ENCODE data around the gene SULT6B1.
"Not testable (repeated sequence)": the region's sequence is repeated elsewhere in the genome, so short reads cannot be mapped to it uniquely, and the experiment has no call there.

Gene SULT6B1

DNA sequence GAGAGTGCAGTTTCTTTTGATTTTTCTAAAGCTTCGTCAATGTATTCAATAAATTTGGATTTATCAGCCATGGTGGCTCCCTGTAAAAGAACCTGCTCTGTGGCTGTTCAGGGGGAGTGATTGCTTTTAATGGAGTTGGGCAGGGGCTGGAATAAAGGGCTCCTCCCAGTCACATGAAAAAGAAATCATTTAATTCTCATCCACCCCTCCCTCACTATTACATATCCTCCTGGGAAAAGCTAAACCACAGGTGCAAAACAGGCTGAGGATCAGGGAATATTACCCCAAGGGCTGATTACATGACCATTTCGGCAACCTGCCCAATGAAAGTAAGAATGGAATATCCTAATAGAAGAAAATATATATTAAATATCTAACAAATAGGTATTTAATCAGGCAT is at the start of gene SULT6B1:
Gene SULT6B1 (minus strand): TSS at position 101 of the 400 bp plus-strand sequence. CDS start 30 bp downstream, at position 71.
- no peak for DNase-seq (ENCODE audit: low read depth in 2 of 2)

GRCh38 chr2:37232131-37232933 is 43.9 kb upstream of the SULT6B1 start:
- no peak for DNase-seq (ENCODE audit: low read depth in 2 of 2)

GRCh38 chr2:37231241-37232130 is 43.0 kb upstream of the SULT6B1 start, which contains the start of the genes CEBPZ and NDUFAF7:
Gene CEBPZ (minus strand): TSS chr2:37231596. CDS start chr2:37231567, 29 bp downstream.
Gene NDUFAF7 (plus strand): TSS chr2:37231658. CDS start chr2:37231706, 48 bp downstream.
- peak; percentile 80 to 88 for DNase-seq (ENCODE audit: low read depth in 2 of 2)

- DNase-seq (ENCODE audit: low read depth in 2 of 2): no peak
These were observed 42.1 kb upstream of the SULT6B1 start for GRCh38 chr2:37230581-37230980.

- no peak for DNase-seq (ENCODE audit: low read depth in 2 of 2)
These were observed 40.3 kb upstream of the SULT6B1 start for GRCh38 chr2:37228788-37229187.

- no peak for DNase-seq (ENCODE audit: low read depth in 2 of 2)
These were observed 38.4 kb upstream of the SULT6B1 start for GRCh38 chr2:37226863-37227262.

DNA sequence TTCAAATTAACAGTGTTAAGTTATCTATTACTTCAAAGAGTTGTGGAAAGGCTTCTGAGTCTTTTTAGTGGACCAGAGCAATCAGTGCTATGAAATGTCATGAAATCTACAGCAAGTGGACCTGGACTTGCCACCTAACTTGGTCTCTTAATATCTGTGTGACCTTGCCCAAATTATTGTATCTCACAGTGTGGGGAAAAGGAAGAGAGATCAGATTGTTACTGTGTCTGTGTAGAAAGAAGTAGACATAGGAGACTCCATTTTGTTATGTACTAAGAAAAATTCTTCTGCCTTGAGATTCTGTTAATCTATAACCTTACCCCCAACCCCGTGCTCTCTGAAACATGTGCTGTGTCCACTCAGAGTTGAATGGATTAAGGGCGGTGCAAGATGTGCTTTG is 36.7 kb upstream of the SULT6B1 start:
- not testable (repeated sequence) for DNase-seq (ENCODE audit: low read depth in 2 of 2)

DNA sequence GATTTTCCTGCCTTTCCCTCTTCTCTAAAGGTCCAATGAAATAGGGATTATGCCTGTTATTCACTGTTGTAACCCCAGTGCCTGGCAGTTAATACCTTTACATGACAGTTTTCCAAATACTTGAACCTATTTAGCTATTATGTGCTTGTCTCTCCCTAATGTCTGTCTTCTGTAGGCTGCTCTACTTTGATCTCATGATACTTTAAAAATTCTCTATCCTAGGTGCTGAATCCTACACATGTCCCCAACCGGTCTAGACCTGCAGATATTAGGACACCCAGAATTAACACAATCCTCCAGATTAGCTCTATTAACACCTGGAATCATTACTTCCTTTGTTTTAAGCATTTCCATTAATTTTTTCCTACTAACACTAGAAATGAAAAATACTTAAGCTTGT is 35.6 kb upstream of the SULT6B1 start:
- DNase-seq (ENCODE audit: low read depth in 2 of 2): no peak

DNA sequence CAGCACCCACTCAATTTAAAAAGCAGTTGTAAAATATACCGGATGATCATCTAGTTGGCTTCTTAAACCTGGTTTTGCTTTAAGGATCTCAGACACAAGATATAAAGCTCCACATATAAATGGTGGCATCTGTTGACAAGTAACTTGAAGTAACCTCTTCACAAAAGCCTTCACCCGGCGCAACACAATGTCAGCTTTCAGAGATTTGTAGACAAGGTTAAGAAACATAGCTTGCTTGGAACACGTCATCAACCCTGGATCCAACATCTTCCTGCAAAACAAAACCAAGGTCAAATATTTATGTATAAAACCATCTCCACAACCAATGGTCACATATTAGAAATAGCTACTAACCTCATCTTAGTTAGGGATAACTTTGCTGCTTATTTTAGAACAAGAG is 34.7 kb upstream of the SULT6B1 start:
- no peak for DNase-seq (ENCODE audit: low read depth in 2 of 2)

- DNase-seq (ENCODE audit: low read depth in 2 of 2): no peak
These were observed 30.6 kb upstream of the SULT6B1 start for GRCh38 chr2:37219046-37219445.

DNA sequence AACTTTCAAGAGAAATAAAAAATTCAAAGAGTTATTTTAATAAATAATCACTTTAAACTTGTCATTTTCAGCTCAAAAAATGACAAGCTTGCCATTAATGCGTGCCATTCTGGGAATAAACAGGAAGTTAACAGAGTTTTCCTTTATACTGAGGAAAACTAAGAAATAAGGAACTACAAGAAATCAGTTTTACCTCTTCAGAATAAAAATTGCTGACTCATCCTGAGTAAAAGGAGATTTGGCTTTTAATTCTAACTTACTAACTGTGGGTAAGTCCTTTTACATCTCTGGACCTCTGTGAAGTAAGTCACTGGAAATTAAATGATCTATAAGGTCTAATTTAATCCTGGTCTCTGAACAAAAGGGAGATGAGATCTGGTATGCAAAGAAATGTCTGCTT is 26.8 kb upstream of the SULT6B1 start:
- no peak for DNase-seq (ENCODE audit: low read depth in 2 of 2)

GRCh38 chr2:37211939-37212338 is 23.5 kb upstream of the SULT6B1 start:
- DNase-seq (ENCODE audit: low read depth in 2 of 2): no peak

GRCh38 chr2:37211212-37211611 is 22.7 kb upstream of the SULT6B1 start:
- no peak for DNase-seq (ENCODE audit: low read depth in 2 of 2)

GRCh38 chr2:37206760-37207159 is 18.3 kb upstream of the SULT6B1 start:
- not testable (repeated sequence) for DNase-seq (ENCODE audit: low read depth in 2 of 2)

GRCh38 chr2:37205689-37206341 is 17.3 kb upstream of the SULT6B1 start:
- DNase-seq (ENCODE audit: low read depth in 2 of 2): no peak

DNA sequence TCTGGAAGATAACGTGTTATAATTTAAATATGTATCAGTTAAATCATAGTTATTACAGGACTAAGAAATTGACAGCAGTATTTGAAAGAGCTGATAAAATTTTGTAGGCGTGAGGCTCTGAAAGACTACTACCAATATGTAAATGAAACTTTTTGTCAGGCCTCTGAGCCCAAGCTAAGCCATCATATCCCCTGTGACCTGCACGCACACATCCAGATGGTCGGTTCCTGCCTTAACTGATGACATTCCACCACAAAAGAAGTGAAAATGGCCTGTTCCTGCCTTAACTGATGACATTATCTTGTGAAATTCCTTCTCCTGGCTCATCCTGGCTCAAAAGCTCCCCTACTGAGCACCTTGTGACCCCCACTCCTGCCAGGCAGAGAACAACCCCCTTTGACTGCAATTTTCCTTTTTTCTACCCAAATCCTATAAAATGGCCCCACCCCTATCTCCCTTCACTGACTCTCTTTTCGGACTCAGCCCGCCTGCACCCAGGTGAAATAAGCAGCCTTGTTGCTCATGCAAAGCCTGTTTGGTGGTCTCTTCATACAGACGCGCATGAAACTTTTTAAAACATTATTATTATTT is 16.7 kb upstream of the SULT6B1 start:
- not testable (repeated sequence) for DNase-seq (ENCODE audit: low read depth in 2 of 2)

DNA sequence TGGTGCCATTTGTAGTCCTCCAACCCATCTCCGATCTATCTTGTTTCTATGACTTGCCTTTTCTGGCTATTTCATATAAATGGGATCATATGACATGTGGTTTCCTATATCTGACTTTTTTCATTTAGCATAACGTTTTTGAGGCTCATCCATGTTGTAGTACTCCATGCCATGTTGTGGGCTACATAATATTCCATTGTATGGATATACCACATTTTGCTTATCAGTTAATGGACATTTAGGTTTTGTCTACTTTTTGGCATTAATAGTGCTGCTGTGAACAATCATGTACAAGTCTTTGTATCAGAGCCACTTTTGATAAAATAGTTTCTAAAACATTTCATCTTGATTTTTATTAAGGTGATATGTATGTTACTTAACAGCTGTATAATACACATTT is 15.2 kb upstream of the SULT6B1 start:
- no peak for DNase-seq (ENCODE audit: low read depth in 2 of 2)

GRCh38 chr2:37201766-37202165 is 13.3 kb upstream of the SULT6B1 start:
- no peak for DNase-seq (ENCODE audit: low read depth in 2 of 2)

DNA sequence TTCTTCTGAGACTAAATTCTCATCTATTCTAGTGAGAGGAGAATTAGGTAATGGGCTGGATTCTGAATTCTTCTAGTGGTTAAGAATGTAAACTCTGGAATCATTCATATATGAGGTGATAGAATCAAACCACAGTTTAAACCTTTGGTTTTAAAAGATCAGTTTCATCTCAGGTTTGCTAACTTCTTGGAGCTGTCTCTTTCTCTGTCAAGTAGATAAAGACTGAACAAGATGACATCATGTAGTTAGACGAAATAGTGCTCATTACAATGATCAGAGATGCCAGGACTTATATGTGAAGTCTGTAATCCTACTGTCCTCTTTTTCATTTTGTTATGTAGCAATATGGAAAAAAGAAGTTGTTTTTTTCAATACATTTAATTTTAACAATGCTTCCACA is 12.7 kb upstream of the SULT6B1 start:
- no peak for DNase-seq (ENCODE audit: low read depth in 2 of 2)

- no peak for DNase-seq (ENCODE audit: low read depth in 2 of 2)
These were observed 10.2 kb upstream of the SULT6B1 start for GRCh38 chr2:37198681-37199065.

DNA sequence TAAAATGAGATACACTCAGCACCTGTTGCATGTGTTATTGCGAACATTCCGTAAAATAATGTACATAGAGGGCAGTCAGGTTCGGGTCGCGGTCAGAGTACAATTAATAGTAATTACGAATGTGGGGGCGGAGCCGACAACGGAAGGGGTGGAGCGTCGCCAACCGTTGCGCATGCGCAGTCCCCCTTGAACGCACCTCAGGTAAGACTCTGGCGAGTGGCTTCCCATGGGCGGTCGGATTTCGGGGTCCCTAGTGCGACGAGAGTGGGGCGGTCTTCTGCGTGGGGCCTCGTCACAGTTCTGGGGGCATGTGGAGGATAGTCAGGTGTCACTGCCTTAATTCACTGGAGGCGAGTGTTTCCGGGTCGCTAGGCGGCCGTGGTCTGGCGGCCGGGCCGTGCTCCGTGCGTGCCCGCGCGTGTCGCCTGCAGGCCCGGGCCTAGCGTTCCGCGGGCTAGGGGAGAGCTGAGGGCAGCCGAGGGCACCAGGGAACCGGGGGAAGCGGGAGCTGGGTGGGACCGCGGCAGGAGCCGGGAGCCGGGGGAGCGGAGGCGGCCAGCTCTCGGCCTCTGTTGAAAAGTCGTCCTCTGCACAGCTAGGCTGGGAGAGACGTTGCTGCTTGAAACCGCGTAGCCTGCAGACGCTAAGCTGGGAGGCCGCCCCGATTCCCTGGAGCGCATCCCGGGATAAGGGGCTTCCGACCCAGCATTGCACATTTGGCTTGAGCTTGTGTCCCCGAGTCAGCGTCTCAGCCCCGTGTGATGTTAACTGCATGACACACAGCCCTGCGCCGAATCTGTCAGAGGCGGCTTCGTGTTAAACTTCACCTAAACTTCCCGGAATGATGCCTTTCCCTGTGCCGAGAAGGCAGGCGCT is 8.1 kb upstream of the SULT6B1 start, which contains the start of gene CEBPZOS:
Gene CEBPZOS (plus strand): TSS at position 177 of the 876 bp plus-strand sequence. CDS start 3,209 bp downstream, outside the sequence.
- peak; percentile 82 to 85 for DNase-seq (ENCODE audit: low read depth in 2 of 2)
